MM.1S (cell line): ENCODE data around the gene AKAP5.

Experiments used
- DNase-seq: peaks from one replicate; pipeline ENCODE4 v3.0.0-alpha.2; 2015
- H2AFZ ChIP-seq: fragments of 300-600 bp; sonication (generic); 2 replicates; pipeline ENCODE4 v1.6.0; 2016; ENCODE audit warnings: antibody characterized with exemption, low read length
- H3F3A ChIP-seq: fragments of 300-600 bp; sonication (generic); 2 replicates; pipeline ENCODE4 v1.6.1; 2016; ENCODE audit warnings: mild to moderate bottlenecking, antibody characterized with exemption, low read length, moderate library complexity, mixed read lengths; ENCODE audit not compliant: insufficient read depth
- H3K27ac ChIP-seq: fragments of 300-600 bp; sonication (generic); 2 replicates; pipeline ENCODE4 v1.5.1; 2016; ENCODE audit warnings: mild to moderate bottlenecking, low read length
- H3K27me3 ChIP-seq: fragments of 300-600 bp; sonication (generic); replicated peaks from 2 replicates; pipeline ENCODE4 v1.6.0; 2016; ENCODE audit warnings: low read length; ENCODE audit not compliant: insufficient read depth
- H3K36me3 ChIP-seq: fragments of 300-600 bp; sonication (generic); replicated peaks from 2 replicates; pipeline ENCODE4 v1.6.1; 2016; ENCODE audit warnings: mild to moderate bottlenecking, low read length, mixed read lengths; ENCODE audit not compliant: insufficient read depth
- H3K4me1 ChIP-seq: fragments of 300-600 bp; sonication (generic); 2 replicates; pipeline ENCODE4 v1.6.1; 2016; ENCODE audit warnings: low read length, mixed read lengths
- H3K4me2 ChIP-seq: fragments of 300-600 bp; sonication (generic); 2 replicates; pipeline ENCODE4 v1.6.0; 2016; ENCODE audit warnings: low read depth, low read length
- H3K4me3 ChIP-seq: fragments of 300-600 bp; sonication (generic); 2 replicates; pipeline ENCODE4 v1.5.1; 2016; ENCODE audit warnings: low read length, mixed read lengths
- H3K79me2 ChIP-seq: fragments of 300-600 bp; sonication (generic); 2 replicates; pipeline ENCODE4 v1.6.1; 2016; ENCODE audit warnings: mixed run types, low read length, mixed read lengths
- H3K9ac ChIP-seq: fragments of 300-600 bp; sonication (generic); 2 replicates; pipeline ENCODE4 v1.6.1; 2016; ENCODE audit warnings: low read length, mixed read lengths
- H3K9me2 ChIP-seq: fragments of 300-600 bp; sonication (generic); replicated peaks from 2 replicates; pipeline ENCODE4 v1.6.1; 2016; ENCODE audit warnings: mild to moderate bottlenecking, low read length, mixed read lengths; ENCODE audit not compliant: insufficient read depth
- H3K9me3 ChIP-seq: fragments of 300-600 bp; sonication (generic); replicated peaks from 2 replicates; pipeline ENCODE4 v1.6.1; 2016; ENCODE audit warnings: mild to moderate bottlenecking, low read length, mixed read lengths; ENCODE audit not compliant: insufficient read depth
- H4K20me1 ChIP-seq: fragments of 300-600 bp; sonication (generic); 2 replicates; pipeline ENCODE4 v1.6.1; 2016; ENCODE audit warnings: mild to moderate bottlenecking, low read length, moderate library complexity, mixed read lengths; ENCODE audit not compliant: insufficient read depth
- CTCF ChIP-seq: fragments of 300-600 bp; sonication (generic); IDR thresholded peaks from 2 replicates; pipeline ENCODE4 v1.5.1; 2016; ENCODE audit warnings: antibody characterized with exemption, low read length, mixed read lengths
- EZH2 ChIP-seq: fragments of 300-600 bp; sonication (generic); optimal IDR thresholded peaks from 2 replicates; pipeline ENCODE3; 2017; ENCODE audit warnings: low read depth, mild to moderate bottlenecking, antibody characterized with exemption, low read length, mixed read lengths
- EZH2phosphoT487 ChIP-seq: fragments of 300-600 bp; sonication (generic); IDR thresholded peaks from 2 replicates; pipeline ENCODE4 v1.6.1; 2018; ENCODE audit warnings: antibody characterized with exemption, low read length

Gene AKAP5

GRCh38 chr14:64454671-64455070 lies 10.6 kb upstream of the AKAP5 start:
- H2AFZ ChIP-seq, result no peak overlapping the region
- no peaks in the 10 kb centered on the region for H3K9me2 ChIP-seq
- no peaks in the 10 kb centered on the region for H4K20me1 ChIP-seq
- H3K36me3 ChIP-seq, result no peaks in the 10 kb centered on the region
- H3K79me2 ChIP-seq, result no peaks in the 10 kb centered on the region
- DNase-seq, result no peak
- no peak overlapping the region for H3K4me2 ChIP-seq
- TF ChIP-seq CTCF (no peak), EZH2phosphoT487 (no peak), EZH2 (no peak)
- H3K9me3 ChIP-seq, result no peaks in the 10 kb centered on the region
- H3F3A ChIP-seq, result no peaks in the 10 kb centered on the region
- H3K9ac ChIP-seq, result no peak overlapping the region
- no peaks in the 10 kb centered on the region for H3K4me1 ChIP-seq
- H3K27me3 ChIP-seq, result no peaks in the 10 kb centered on the region
- H3K4me3 ChIP-seq, result no peak overlapping the region
- no peak overlapping the region for H3K27ac ChIP-seq

DNA sequence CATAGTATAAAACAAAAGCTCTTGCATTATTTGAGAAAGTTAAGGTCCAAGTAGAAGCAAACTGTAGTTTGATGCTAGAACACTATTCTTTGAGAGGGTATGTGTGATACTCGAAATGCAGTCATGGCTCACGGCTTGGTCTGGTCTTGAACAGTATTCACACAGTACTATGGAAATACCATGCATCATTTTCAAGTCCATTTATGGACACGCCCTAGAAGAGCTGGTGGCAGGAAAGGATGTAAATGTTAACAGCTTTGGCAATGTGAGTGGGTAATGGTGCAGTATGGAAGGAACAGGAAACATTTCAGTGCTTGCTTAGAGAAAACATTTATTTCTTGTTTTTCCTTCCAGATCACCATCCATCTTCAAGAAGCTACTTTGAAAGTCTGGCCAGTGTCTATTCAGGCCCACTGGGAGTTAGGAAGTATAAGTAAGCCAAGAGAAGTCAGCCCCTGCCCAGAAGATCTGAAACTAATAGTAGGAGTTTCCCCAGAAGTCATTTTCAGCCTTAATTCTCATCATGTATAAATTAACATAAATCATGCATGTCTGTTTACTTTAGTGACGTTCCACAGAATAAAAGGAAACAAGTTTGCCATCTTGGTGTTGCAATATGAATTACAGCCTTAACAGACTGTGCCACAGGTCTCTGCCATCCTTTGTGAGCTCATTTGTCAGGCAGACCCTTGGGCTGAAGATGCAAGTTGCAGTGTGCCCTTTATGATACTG lies 5.7 kb upstream of the AKAP5 start:
- Histone ChIP-seq H3K9me2 (no peaks in the 10 kb centered on the region), H3K36me3 (no peaks in the 10 kb centered on the region), H4K20me1 (no peaks in the 10 kb centered on the region), H3K4me1 (peaks cover 8% of the 10 kb centered on the region; the same call in 1 of the 2 replicates), H3K9ac (no peak overlapping the region), H2AFZ (no peak overlapping the region), H3K79me2 (no peaks in the 10 kb centered on the region), H3K4me3 (no peak overlapping the region), H3F3A (0 out of 2 replicates have a peak, but pooled peaks cover 5% of the 10 kb centered on the region), H3K27ac (no peak overlapping the region), H3K4me2 (no peak overlapping the region), H3K9me3 (no peaks in the 10 kb centered on the region), H3K27me3 (no peaks in the 10 kb centered on the region)
- no peak for DNase-seq
- TF ChIP-seq EZH2phosphoT487 (no peak), EZH2 (no peak), CTCF (no peak)

- Histone ChIP-seq H3K4me2 (no peak overlapping the region), H3K27me3 (no peaks in the 10 kb centered on the region), H3K79me2 (no peaks in the 10 kb centered on the region), H3K27ac (no peak overlapping the region), H3K9me3 (no peaks in the 10 kb centered on the region), H3K4me1 (peaks cover 8% of the 10 kb centered on the region; the same call in 1 of the 2 replicates), H4K20me1 (no peaks in the 10 kb centered on the region), H3K36me3 (no peaks in the 10 kb centered on the region), H2AFZ (no peak overlapping the region), H3K4me3 (no peak overlapping the region), H3K9me2 (no peaks in the 10 kb centered on the region), H3K9ac (no peak overlapping the region), H3F3A (peaks cover 14% of the 10 kb centered on the region)
- TF ChIP-seq EZH2, result no peak
- no peak for TF ChIP-seq CTCF
- TF ChIP-seq EZH2phosphoT487, result no peak
- no peak for DNase-seq
These were observed 4.1 kb upstream of the AKAP5 start for GRCh38 chr14:64461221-64461620.
